NCI-H460 (cell line): Measurements from ENCODE around the gene PRKCQ. TPM values are rescaled to one million over a fixed set of nuclear protein-coding genes. Genes with fewer than 3 reads are reported as not detected.
"Not testable (repeated sequence)": the region's sequence is repeated elsewhere in the genome, so short reads cannot be mapped to it uniquely, and the experiment has no call there.

Source experiments
- DNase-seq: peaks from one replicate; pipeline ENCODE4 v3.0.0-alpha.2; 2016; ENCODE audit warnings: low read depth; ENCODE audit errors: extremely low read depth
- total RNA-seq: library from RNA; depleted of rRNA; stranded (reverse); fragments of >200 nt; shearing (Covaris generic); gene quantifications from 2 replicates; pipeline ENCODE4 v1.2.3, GENCODE V29; 2014

Gene PRKCQ
- total RNA-seq, 1 experiment from 2014 or later: 0.22 TPM

- DNase-seq: no peak
Observed at GRCh38 chr10:6395606-6396005, 184.5 kb downstream of the PRKCQ start.

GRCh38 chr10:6394084-6394483 is 186.0 kb downstream of the PRKCQ start:
- no peak for DNase-seq

- DNase-seq: no peak
Observed at GRCh38 chr10:6393168-6393567, 186.9 kb downstream of the PRKCQ start.

GRCh38 chr10:6390213-6390845 is 189.7 kb downstream of the PRKCQ start:
- no peak for DNase-seq

- DNase-seq: no peak
Observed at GRCh38 chr10:6388261-6388893, 191.7 kb downstream of the PRKCQ start.

- DNase-seq: no peak
Observed at GRCh38 chr10:6386960-6387359, 193.1 kb downstream of the PRKCQ start.

GRCh38 chr10:6386346-6386745 is 193.7 kb downstream of the PRKCQ start:
- no peak for DNase-seq

- DNase-seq: no peak
Observed at GRCh38 chr10:6385665-6386064, 194.4 kb downstream of the PRKCQ start.

GRCh38 chr10:6384847-6385246 is 195.2 kb downstream of the PRKCQ start:
- no peak for DNase-seq

- DNase-seq: no peak
Observed at GRCh38 chr10:6384031-6384430, 196.0 kb downstream of the PRKCQ start.

GRCh38 chr10:6383096-6383812 is 196.8 kb downstream of the PRKCQ start:
- DNase-seq: no peak

- no peak for DNase-seq
Observed at GRCh38 chr10:6382081-6382480, 198.0 kb downstream of the PRKCQ start.

- DNase-seq: not testable (repeated sequence)
Observed at GRCh38 chr10:6380478-6380877, 199.6 kb downstream of the PRKCQ start.

GRCh38 chr10:6379015-6379776 is 200.9 kb downstream of the PRKCQ start:
- DNase-seq: no peak
